Measurements from ENCODE around the gene DNASE2.

- TF ChIP-seq CTCF (IDR thresholded peaks at IDR 0.05) (peak in 6 of 7 experiments; percentile 7 to 24 (median 16)), POLR2A (IDR thresholded peaks at IDR 0.05) (no peak)
Measured at GRCh38 chr19:12825254-12826131, 55.8 kb downstream of the DNASE2 start.

Measured in body of pancreas (tissue), 4 donors.